Measurements from ENCODE around the gene PARK7. TPM values are rescaled to one million over a fixed set of nuclear protein-coding genes. Genes with fewer than 3 reads are reported as not detected.

Gene PARK7
- total RNA-seq, 2 donors from 2014 or later, result 206 to 266 TPM

- no peak for TF ChIP-seq CTCF (IDR thresholded peaks at IDR 0.05)
- Histone ChIP-seq H3K4me3 (no peak overlapping the region), H3K9me3 (no peaks in the 10 kb centered on the region), H3K27ac (no peak overlapping the region), H3K27me3 (no peaks in the 10 kb centered on the region), H3K4me1 (peaks cover 0 to 24% of the 10 kb centered on the region in 2 donors), H3K36me3 (peaks cover 29% of the 10 kb centered on the region)
- DNase-seq (ENCODE audit: low spot score), result no peak
Observed at GRCh38 chr1:8011923-8012858, 50.7 kb downstream of the PARK7 start.

GRCh38 chr1:8012955-8013354 lies 51.4 kb downstream of the PARK7 start:
- no peaks in the 10 kb centered on the region for H3K9me3 ChIP-seq
- H3K27me3 ChIP-seq, result no peaks in the 10 kb centered on the region
- peaks cover 0 to 31% of the 10 kb centered on the region in 2 donors for H3K4me1 ChIP-seq
- no peak for DNase-seq (ENCODE audit: low spot score)
- no peak overlapping the region for H3K4me3 ChIP-seq
- H3K36me3 ChIP-seq, result peaks cover 29% of the 10 kb centered on the region
- no peak for TF ChIP-seq CTCF (IDR thresholded peaks at IDR 0.05)
- no peak overlapping the region for H3K27ac ChIP-seq

GRCh38 chr1:8013399-8013798 lies 51.9 kb downstream of the PARK7 start:
- peaks cover 0 to 36% of the 10 kb centered on the region in 2 donors for H3K4me1 ChIP-seq
- H3K9me3 ChIP-seq, result no peaks in the 10 kb centered on the region
- TF ChIP-seq CTCF (IDR thresholded peaks at IDR 0.05), result no peak
- no peak overlapping the region for H3K27ac ChIP-seq
- peaks cover 29% of the 10 kb centered on the region for H3K36me3 ChIP-seq
- no peaks in the 10 kb centered on the region for H3K27me3 ChIP-seq
- DNase-seq (ENCODE audit: low spot score), result no peak
- no peak overlapping the region for H3K4me3 ChIP-seq

- Histone ChIP-seq H3K27me3 (no peaks in the 10 kb centered on the region), H3K27ac (no peak overlapping the region), H3K4me3 (no peak overlapping the region), H3K36me3 (peaks cover 29% of the 10 kb centered on the region), H3K9me3 (no peaks in the 10 kb centered on the region), H3K4me1 (peaks cover 0 to 37% of the 10 kb centered on the region in 2 donors)
- no peak for TF ChIP-seq CTCF (IDR thresholded peaks at IDR 0.05)
- no peak for DNase-seq (ENCODE audit: low spot score)
Observed at GRCh38 chr1:8013800-8014199, 52.3 kb downstream of the PARK7 start.

- Histone ChIP-seq H3K4me3 (no peak overlapping the region), H3K9me3 (no peaks in the 10 kb centered on the region), H3K27me3 (no peaks in the 10 kb centered on the region), H3K4me1 (peaks cover 0 to 37% of the 10 kb centered on the region in 2 donors), H3K36me3 (peaks cover 29% of the 10 kb centered on the region), H3K27ac (no peak overlapping the region)
- no peak for TF ChIP-seq CTCF (IDR thresholded peaks at IDR 0.05)
- no peak for DNase-seq (ENCODE audit: low spot score)
Observed at GRCh38 chr1:8014381-8014988, 53.0 kb downstream of the PARK7 start.
